Measurements from ENCODE around the gene PRRG3. TPM values are rescaled to one million over a fixed set of nuclear protein-coding genes. Genes with fewer than 3 reads are reported as not detected.

The PRRG3 gene
- total RNA-seq, 1 experiment from 2014 or later: not detected

GRCh38 chrX:151737494-151737893 lies 42.2 kb downstream of the PRRG3 start:
- Histone ChIP-seq H4K20me1 (ENCODE audit: insufficient read depth) (no peaks in the 10 kb centered on the region), H3K4me2 (ENCODE audit: low read length) (no peak overlapping the region), H3K27me3 (ENCODE audit: insufficient read depth, low read length) (0 out of 2 replicates have a peak, but pooled peaks cover 14% of the 10 kb centered on the region), H3K9me2 (ENCODE audit: insufficient read depth) (no peaks in the 10 kb centered on the region), H3K9me3 (ENCODE audit: control insufficient read depth in 1 of 2, insufficient read depth in 1 of 2, low read depth in 1 of 2, low read length in 2 of 2) (no peaks in the 10 kb centered on the region), H3K79me2 (ENCODE audit: insufficient read depth, low read length) (no peaks in the 10 kb centered on the region), H3K4me1 (ENCODE audit: control insufficient read depth in 1 of 2, insufficient read depth in 2 of 2, low read length in 2 of 2) (no peaks in the 10 kb centered on the region), H3K9ac (ENCODE audit: low read length) (no peak overlapping the region), H3K27ac (ENCODE audit: low read depth, low read length) (no peak overlapping the region), H3K4me3 (replicated peaks in 1 of 2; ENCODE audit: low read depth in 1 of 2, low read length in 2 of 2) (no peak overlapping the region), H2AFZ (ENCODE audit: low read depth, low read length, poor library complexity, severe bottlenecking) (no peak overlapping the region), H3K36me3 (ENCODE audit: control insufficient read depth in 1 of 2, insufficient read depth in 2 of 2, low read length in 2 of 2) (no peaks in the 10 kb centered on the region)
- POLR2A ChIA-PET: no interaction called here
- no TSS peak for BruUV-seq (replicated peaks)
- DNase-seq (ENCODE audit: low read depth, low spot score) (no peak), ATAC-seq (no peak)
- TF ChIP-seq CBX3 (IDR thresholded peaks at IDR 0.05; ENCODE audit: low read depth) (no peak), SRF (IDR thresholded peaks at IDR 0.05; ENCODE audit: low read depth) (no peak), EZH2 (IDR thresholded peaks at IDR 0.05) (no peak), ZFX (IDR thresholded peaks at IDR 0.05) (no peak), RAD21 (IDR thresholded peaks at IDR 0.05; ENCODE audit: low read depth) (no peak)
- CTCF ChIA-PET: no interaction called here
- RAD21 ChIA-PET (ENCODE audit: low non-redundant PET in 1 of 2, low total read pairs in 2 of 2, uncharacterized antibody in 2 of 2, unreplicated experiment in 2 of 2): no interaction called here
- intact Hi-C loops (cut with micrococcal nuclease): no loop called here

GRCh38 chrX:151738751-151739150 lies 43.5 kb downstream of the PRRG3 start:
- ChIA-PET CTCF (no interaction called here), RAD21 (ENCODE audit: low non-redundant PET in 1 of 2, low total read pairs in 2 of 2, uncharacterized antibody in 2 of 2, unreplicated experiment in 2 of 2) (no interaction called here), POLR2A (no interaction called here)
- Histone ChIP-seq H2AFZ (ENCODE audit: low read depth, low read length, poor library complexity, severe bottlenecking) (no peak overlapping the region), H3K27ac (ENCODE audit: low read depth, low read length) (no peak overlapping the region), H3K27me3 (ENCODE audit: insufficient read depth, low read length) (0 out of 2 replicates have a peak, but pooled peaks cover 9% of the 10 kb centered on the region), H3K9me3 (ENCODE audit: control insufficient read depth in 1 of 2, insufficient read depth in 1 of 2, low read depth in 1 of 2, low read length in 2 of 2) (no peaks in the 10 kb centered on the region), H4K20me1 (ENCODE audit: insufficient read depth) (no peaks in the 10 kb centered on the region), H3K9ac (ENCODE audit: low read length) (no peak overlapping the region), H3K4me2 (ENCODE audit: low read length) (no peak overlapping the region), H3K79me2 (ENCODE audit: insufficient read depth, low read length) (no peaks in the 10 kb centered on the region), H3K9me2 (ENCODE audit: insufficient read depth) (no peaks in the 10 kb centered on the region), H3K4me1 (ENCODE audit: control insufficient read depth in 1 of 2, insufficient read depth in 2 of 2, low read length in 2 of 2) (no peaks in the 10 kb centered on the region), H3K36me3 (ENCODE audit: control insufficient read depth in 1 of 2, insufficient read depth in 2 of 2, low read length in 2 of 2) (no peaks in the 10 kb centered on the region), H3K4me3 (replicated peaks in 1 of 2; ENCODE audit: low read depth in 1 of 2, low read length in 2 of 2) (no peak overlapping the region)
- intact Hi-C loops (cut with micrococcal nuclease): no loop called here
- BruUV-seq (replicated peaks): no TSS peak
- TF ChIP-seq SIN3A (IDR thresholded peaks at IDR 0.05; ENCODE audit: low read depth): no peak
- TF ChIP-seq EZH2phosphoT487 (IDR thresholded peaks at IDR 0.05; ENCODE audit: borderline replicate concordance): no peak
- no peak for TF ChIP-seq SRF (IDR thresholded peaks at IDR 0.05; ENCODE audit: low read depth)
- no peak for TF ChIP-seq EZH2 (IDR thresholded peaks at IDR 0.05)
- TF ChIP-seq, protein P1, sequence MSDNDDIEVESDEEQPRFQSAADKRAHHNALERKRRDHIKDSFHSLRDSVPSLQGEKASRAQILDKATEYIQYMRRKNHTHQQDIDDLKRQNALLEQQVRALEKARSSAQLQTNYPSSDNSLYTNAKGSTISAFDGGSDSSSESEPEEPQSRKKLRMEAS (IDR thresholded peaks at IDR 0.05): no peak
- TF ChIP-seq ELF1 (IDR thresholded peaks at IDR 0.05; ENCODE audit: borderline replicate concordance, low read depth): no peak
- no peak for TF ChIP-seq POLR2A (IDR thresholded peaks at IDR 0.05; ENCODE audit: borderline replicate concordance, extremely low read depth, insufficient read depth, insufficient read length)
- TF ChIP-seq ZFX (IDR thresholded peaks at IDR 0.05): no peak
- no peak for TF ChIP-seq JUND (IDR thresholded peaks at IDR 0.05)
- TF ChIP-seq YY1 (IDR thresholded peaks at IDR 0.05; ENCODE audit: extremely low read depth, insufficient replicate concordance, low read depth, low read length): no peak
- no peak for TF ChIP-seq ATF3 (IDR thresholded peaks at IDR 0.05)
- DNase-seq (ENCODE audit: low read depth, low spot score) (no peak), ATAC-seq (no peak)
